ENCODE data around the gene WDFY3.

WDFY3 gene

GRCh38 chr4:84917869-84918600 is 48.5 kb downstream of the WDFY3 start:
- TF ChIP-seq CTCF (conservative IDR thresholded peaks at IDR 0.05) = no peak
- H3K27ac ChIP-seq = no peak overlapping the region

- H3K27ac ChIP-seq = peak overlapping the region; percentile 62; the same call in 1 of the 2 replicates
- no peak for TF ChIP-seq CTCF (conservative IDR thresholded peaks at IDR 0.05)
These were observed 49.2 kb downstream of the WDFY3 start for GRCh38 chr4:84917086-84917821.

DNA sequence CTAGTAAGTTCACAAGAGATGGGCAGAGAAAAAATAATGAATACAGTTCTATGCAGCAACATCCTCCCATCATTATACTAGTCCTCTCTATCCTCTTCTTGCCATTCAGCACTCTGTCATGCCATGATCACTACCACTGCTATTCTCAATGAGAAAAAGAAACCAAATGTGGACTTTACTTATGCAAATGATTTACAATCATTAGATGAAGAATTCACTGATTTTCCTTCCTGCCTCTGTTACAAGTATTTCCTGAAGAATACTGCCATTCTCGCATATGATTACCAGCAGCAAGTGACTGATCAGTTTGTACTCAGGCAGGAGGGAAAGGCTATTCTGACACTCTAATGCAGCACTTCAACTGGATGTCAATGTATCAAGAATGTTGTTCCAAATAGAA is 50.3 kb downstream of the WDFY3 start:
- no peak for TF ChIP-seq CTCF (conservative IDR thresholded peaks at IDR 0.05)
- peak overlapping the region; percentile 62 for H3K27ac ChIP-seq

GRCh38 chr4:84915396-84915780 is 51.1 kb downstream of the WDFY3 start:
- peak overlapping the region; percentile 62 for H3K27ac ChIP-seq
- no peak for TF ChIP-seq CTCF (conservative IDR thresholded peaks at IDR 0.05)

DNA sequence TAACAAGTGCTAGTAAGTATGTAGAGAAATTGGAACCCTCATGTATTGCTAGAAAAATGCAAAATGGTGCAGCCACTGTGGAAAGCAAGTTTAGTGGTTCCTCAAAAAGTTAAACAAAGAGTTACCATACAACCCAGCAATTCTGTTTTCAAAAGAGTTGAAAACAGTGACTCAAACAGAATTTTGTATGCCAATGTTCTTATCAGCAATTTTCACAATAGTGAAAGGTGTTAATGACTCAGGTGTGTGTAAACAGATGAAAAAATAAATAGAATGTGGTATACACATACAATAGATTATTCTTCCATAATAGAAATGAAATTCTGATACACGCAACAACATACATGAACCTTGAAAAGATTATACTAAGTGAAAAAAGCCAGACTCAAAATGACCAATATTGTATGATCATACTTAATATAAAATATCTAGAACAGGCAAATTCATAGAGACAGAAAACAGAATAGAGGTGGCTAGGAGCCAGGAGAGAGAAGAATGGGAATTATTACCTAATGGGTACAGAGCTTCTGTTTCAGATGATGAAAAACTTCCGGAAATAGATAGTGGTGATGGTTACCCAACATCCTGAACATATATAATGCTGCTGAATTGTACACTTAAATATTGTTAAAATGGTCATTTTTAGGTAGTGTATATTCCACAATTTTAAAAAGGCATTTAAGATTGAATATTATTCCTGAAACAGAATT is 51.6 kb downstream of the WDFY3 start:
- peak overlapping the region; percentile 62 for H3K27ac ChIP-seq
- TF ChIP-seq CTCF (conservative IDR thresholded peaks at IDR 0.05) = no peak

DNA sequence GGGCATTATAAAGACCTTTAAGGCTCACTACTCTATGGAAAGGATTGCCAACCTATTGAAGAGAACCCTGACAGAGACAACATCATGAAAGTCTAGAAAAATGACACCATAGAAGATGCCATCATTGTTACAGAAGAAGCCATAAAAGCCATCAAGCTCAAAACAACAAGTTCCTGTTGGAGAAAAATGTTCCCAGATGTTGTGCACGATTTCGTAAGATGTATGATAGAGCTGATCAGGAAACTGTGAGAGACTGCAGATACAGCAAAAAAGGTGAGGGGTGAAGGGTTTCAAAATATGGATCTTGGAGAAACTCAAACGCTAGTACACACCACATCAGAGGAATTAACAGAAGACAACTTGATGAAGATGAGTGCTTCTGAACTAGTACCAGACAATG is 53.3 kb downstream of the WDFY3 start:
- TF ChIP-seq CTCF (conservative IDR thresholded peaks at IDR 0.05) = no peak
- H3K27ac ChIP-seq = no peak overlapping the region

GRCh38 chr4:84912741-84913140 is 53.7 kb downstream of the WDFY3 start:
- no peak overlapping the region for H3K27ac ChIP-seq
- no peak for TF ChIP-seq CTCF (conservative IDR thresholded peaks at IDR 0.05)
